Hippocampal formation (tissue), 2 donors: Measurements from ENCODE around the gene UBN1.
"Not testable (repeated sequence)": the region's sequence is repeated elsewhere in the genome, so short reads cannot be mapped to it uniquely, and the experiment has no call there.

Experiments used
- DNase-seq, 2 donors: peaks; one replicate each; lab custom pipeline; 2025; lab: John Stamatoyannopoulos, UW

The UBN1 gene

GRCh38 chr16:4884972-4885874, 37.9 kb downstream of the UBN1 start:
- DNase-seq = no peak

GRCh38 chr16:4886151-4886550, 38.9 kb downstream of the UBN1 start:
- no peak for DNase-seq

DNA sequence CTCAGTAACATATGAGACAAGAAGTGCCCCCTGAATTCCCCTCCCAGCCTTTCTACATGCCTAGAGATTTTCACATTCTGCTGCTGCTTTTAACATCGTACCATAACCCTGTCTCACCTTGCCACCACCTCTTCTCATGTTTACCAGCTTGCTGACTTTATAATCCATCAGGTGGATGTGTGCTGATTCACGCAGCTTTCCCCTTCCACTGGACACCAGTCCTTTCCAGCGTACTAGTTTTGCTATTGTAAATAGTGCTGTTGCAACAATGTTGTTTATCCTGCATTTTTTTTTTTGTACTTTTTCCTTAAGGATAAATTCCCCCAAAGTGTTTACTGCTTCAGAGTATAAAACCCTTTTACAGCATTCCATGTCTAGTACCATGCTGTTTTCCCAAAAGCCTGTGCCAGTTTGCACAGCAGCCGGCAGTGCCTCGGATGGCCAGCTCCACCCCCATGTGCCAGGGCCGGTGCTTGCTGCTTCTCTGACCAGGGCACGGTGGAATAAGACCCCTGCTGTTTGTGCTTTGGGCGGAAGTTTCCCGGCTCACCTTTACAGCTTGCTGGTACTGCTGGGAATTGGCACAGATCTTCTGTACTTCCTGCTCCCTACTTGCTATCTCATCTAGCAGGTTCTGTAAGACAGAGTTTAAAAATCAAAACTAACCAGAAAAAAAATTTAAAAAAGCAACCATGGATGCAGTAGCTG, 41.3 kb downstream of the UBN1 start:
- no peak for DNase-seq

DNA sequence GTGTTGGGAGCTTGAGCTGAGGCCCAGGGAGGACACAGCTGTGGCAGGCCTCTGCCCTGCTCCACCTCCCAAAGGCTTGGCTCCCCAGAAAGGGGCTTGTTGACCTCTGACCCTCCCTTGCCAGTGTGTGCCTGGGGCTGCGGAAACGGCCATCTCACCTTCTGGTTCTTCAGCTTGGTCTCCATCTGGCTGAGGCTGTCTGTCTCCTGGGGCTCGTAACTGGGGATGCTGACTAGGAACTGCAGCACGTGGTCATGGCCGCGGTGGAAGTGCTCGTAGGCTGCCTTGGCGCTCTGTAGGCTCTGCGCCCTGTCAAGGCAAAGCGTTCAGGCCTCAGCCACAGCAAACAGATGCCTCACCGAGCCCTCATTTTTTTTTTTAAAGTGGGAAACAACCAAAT, 42.7 kb downstream of the UBN1 start:
- DNase-seq = no peak

DNA sequence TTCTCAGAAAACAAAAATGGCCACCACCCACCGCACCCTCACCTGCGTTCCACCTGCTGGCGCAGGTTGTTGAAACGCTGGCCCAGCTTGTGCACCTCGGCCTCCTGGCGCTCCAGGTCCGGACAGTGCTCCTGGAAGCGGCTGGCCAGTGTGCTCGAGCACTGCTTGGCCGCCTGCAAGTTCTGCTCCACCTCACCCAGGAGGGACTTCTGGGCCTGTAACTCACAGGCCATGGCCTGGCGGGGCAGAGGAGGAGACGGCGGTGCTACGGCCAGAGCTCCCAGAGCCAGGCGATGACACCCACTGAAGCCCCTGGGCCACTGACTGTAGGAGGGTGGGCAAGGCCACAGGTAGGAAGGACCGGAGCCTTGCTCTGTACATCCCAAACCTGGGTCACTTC, 43.4 kb downstream of the UBN1 start:
- DNase-seq = no peak

GRCh38 chr16:4891097-4891885, 44.0 kb downstream of the UBN1 start:
- DNase-seq = no peak

DNA sequence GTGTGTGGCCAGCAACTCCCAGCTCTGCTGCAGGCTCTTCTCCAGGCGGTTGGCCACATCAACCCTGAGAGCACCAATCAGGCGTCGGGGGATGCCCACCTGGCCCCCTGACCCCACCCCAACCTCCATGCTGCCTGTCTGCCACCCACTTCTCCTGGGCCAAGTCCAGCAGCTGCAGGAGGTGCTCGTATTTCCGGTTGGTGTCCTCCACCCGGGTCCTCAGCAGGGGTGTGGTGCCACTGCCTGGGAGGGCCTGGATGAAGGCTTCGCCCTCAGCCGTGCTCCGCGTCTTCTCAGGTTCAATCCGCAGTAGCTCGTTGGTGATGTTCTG, 44.6 kb downstream of the UBN1 start:
- no peak for DNase-seq

DNA sequence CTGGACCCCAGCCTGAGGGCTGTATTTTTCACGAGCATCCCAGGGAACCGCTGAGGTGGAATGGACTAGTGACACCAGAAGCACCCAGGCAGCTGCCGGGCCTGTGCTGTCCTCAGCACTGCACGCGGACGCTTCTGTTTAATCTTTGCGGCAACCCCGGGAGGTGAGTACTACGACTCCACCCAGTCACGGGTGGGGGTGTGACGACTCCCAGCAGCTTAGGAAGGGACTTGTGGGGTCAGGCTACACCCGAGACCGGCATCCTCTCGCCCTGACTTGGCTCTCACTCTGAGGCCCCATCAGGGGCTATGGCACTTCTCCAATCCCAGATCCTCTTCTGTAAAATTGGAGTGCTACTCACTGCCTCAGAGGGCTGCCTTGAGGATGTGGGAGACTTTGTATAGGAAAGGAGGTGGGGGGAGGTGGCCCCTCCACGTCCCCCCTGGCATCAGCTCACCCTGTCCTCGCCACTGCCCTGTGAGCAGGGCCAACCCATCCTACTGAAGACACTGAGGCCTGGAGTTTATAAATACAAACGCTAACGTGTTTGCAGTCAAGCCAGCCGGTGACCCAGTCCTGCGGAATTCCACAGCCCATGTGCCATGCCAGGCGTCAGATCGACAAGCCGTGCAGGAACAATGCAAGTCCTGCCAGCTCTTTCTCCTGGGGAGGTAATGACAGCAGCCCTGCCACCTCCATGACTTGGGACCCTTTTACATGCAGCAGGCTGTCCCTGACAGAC, 45.3 kb downstream of the UBN1 start:
- no peak for DNase-seq

DNA sequence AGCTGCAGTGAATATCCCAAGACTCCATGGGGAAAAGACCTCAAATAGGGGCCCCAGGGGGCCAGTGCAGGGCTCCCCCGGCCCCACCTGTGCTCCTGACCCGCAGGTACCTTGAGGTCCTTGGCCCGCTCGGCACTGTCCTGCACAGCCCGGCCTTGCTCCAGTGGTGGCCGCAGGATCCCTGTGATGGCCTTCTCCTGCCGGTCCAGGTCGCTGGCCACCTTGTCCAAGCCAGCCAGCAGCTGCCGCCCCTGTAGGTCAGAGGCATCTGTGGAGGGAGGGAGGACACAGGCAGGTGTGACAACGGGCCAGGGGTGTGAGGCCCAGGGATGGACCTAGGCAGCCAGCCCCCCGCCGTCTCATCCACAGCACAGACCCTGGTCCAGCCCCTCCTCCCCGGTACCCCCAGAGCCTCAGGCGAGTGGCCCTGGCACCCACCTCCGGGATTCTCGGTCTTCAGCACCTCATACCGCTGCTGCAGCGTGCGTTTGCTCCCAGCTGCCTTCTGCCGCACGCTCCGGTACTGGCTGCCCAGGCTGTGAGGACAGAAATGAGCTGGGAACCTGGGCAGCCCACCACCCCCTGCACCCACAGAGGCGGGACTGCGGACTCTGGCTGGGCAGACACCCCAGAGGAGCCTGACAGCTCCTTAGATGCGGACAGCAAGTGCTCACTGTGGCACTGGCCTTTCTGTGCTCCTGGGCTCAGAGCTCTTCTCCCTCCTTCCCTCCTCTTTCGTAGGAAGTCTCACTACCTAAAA, 46.0 kb downstream of the UBN1 start:
- DNase-seq = no peak

DNA sequence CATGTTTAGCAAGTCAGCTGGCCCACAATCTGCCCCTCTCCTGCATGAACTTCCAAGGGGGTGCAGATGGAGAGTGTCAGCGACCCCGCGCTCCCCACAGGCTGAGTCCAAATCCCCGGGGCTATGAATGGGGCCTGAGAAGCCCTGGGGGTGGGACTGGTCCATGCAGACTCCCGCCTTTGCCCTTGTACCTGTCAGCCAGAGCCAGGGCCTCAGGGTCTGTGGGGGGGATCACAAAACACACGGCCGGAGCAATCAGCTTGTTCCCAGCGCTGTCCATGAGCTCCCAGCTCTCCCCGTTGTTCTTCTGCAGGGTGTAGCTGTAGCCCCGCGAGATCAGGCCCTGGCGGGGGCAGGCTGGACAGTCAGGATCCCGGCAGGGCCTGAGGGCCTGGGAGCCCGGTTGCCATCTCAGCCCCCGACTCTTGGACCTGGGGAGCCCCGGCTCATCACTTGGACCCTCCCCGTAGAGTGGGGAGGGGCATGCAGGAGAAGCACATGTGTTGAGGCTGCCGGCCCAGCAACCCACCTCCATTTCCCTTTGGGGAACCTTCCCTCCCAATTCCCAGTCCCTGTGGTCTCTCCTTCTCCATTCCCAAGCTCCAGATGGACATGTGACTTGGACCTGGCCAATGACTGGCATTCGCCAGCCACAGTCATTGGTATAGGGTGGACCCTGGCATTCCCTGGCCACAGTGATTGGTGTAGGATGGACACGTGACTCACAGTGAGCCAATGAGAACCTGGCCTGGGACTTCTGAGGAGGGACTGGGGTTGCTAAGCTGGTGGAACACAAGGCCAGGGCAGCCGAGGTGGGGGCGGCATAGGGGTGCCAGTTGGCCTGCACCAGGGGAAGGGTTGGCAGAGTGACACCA, 47.2 kb downstream of the UBN1 start:
- DNase-seq = no peak

DNA sequence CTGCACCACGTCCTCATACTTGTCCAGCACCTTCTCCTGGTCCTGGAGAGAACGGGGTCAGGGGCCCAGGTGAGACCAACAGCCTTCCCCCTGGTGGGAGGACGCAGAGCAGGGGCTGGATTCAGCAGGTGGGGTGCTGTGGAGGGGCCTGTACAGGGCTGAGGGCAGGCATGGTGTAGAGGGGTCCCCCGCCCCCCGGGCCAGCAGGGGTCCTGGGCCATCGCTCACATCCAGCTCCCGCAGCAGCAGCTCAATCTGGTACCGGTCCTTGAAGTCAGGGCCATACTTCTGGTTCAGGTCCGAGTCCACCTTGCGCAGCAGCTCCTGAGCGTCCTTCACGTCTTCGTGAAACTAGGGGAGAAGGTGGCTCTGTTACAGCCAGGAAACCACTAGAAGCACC, 48.1 kb downstream of the UBN1 start:
- DNase-seq = no peak

GRCh38 chr16:4896761-4897160, 49.5 kb downstream of the UBN1 start:
- DNase-seq = not testable (repeated sequence)

GRCh38 chr16:4897328-4897727, 50.0 kb downstream of the UBN1 start:
- no peak for DNase-seq

- DNase-seq = no peak
Observed at GRCh38 chr16:4898811-4899473, 51.7 kb downstream of the UBN1 start.

DNA sequence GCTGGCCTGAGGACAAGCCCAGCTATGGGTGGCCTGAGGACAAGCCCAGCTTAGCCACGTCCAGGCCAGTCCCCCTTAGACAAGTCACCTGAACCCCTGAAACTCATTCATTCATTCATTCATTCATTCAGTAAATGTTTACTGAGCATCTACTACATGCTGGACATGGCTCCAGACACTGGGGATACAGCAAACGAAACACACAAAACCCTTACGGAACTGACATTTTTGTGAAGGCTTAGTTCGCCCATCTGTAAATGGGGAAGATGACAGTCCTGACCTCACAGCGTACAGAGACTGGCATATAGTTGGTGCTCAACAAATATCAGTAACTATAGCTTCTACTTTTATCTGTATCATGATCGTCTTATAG, 52.2 kb downstream of the UBN1 start:
- DNase-seq = no peak

GRCh38 chr16:4900036-4900435, 52.8 kb downstream of the UBN1 start:
- no peak for DNase-seq

DNA sequence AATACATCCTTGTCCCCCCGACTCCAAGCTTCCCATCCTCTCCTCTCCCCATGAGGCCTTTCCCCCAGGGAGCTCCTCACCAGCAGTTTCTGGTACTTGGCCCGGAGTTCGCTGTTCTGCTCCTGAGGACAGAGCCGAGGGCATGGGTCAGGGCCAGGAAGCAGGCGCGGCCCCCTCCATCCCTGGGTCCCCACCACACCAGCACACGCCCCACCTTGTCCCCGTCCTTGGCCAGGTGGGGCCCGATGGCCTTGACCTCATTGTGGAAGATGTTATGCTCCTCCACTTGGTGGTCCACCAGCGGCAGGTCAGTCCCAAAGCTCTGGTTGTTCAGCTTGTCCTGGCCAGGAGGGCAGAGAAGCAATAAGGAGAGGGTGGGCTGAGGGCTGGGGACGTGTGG, 53.5 kb downstream of the UBN1 start:
- no peak for DNase-seq

- no peak for DNase-seq
Observed at GRCh38 chr16:4902038-4902437, 54.8 kb downstream of the UBN1 start.

DNA sequence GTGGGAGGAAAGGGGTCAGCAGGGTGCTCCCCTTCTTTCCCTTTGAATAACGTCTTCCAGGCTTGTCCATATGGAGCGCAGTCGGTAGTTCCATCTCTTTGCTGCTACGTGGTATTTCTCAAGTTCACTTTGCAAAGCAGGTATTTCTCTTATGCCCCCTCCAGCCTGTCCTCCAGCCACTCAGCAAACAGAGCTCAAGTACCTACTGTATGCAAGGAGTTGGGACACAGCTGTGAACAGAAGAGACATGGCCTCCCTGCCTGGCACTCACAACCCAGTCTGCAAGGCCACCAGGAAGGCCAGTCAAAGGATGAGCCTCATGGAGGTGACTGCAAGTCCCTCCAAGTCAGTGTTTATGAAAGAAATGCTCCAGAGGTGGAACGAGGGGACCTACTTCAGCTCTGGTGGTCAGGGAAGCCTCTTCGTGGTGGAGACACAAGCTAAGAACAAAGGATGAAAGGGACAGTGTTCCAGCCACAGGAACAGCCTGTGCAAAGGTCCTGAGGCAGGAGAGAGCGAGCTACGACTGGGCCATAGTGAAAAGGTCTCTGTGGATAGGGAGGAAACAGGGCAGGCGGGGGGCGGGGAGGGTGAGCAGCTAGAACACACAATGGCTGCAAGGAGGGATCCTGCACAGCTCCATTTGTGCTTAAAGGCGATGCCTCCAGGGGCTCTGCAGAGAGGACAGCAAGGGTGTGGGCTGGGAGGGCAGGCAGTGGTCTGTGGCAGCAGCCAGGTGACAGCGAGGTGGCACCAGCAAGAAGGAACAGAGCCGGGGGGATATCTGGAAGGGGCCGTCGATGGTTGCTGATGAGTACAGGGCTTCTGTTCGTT, 57.0 kb downstream of the UBN1 start:
- no peak for DNase-seq
